HG03558 (cell line): Measurements from ENCODE around the gene MAP3K7.

Experiments
- ATAC-seq: cut with Tn5 transposase; IDR thresholded peaks from one replicate; pipeline ENCODE4 v1.9.1; 2021; ENCODE audit warnings: moderate number of reproducible peaks; ENCODE audit not compliant: unreplicated experiment; ENCODE audit errors: extremely low read depth

MAP3K7 gene

DNA sequence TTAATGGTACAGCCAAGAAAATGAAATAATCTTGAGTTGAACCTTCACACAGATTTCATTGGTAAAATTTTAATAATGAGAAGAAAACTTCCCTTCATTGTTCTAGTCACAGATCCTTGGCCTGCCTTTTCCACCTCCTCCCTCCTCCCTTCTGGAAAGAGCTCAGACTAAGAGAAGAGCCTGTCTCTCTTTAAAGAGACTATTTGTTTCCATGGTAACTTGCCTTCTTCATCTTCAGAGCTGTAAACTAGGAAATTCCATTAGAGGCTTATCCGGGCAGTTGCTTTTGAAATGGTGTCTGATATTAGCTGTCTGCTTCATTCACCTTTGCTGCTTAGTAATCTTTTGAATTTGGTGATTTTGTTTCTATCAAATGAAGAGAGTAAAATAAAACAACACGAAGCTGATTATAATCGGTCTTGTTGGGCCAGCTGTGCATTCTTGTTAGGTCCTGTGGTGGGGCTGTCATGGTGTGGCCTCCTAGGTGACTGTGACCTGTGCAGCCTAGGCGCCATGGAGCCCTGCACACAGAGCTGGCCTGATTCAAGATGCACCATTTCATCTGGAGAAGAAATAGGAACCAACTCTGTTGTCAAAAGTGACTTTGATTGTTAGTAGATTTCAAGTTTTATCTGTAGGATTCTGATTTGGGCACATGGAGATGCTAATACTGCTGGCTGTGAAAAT is 96.7 kb downstream of the MAP3K7 start:
- no peak for ATAC-seq

DNA sequence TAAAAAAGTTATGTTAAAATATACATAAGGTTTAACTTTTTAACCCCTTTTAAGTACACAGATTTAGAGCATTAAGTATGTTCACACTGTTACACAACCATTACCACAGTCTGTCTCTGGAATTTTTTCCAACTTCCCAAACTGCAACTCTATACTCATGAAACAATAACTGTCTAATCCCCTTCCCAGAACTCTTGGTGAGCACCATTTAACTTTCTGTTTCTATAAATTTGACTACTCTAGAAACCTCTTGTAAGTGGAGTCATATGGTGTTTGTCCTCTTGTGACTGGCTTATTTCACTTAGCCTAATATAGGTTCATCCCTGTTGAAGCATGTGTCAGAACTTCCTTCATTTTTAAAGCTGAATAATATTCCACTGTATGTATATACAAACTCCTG is 98.1 kb downstream of the MAP3K7 start:
- no peak for ATAC-seq

DNA sequence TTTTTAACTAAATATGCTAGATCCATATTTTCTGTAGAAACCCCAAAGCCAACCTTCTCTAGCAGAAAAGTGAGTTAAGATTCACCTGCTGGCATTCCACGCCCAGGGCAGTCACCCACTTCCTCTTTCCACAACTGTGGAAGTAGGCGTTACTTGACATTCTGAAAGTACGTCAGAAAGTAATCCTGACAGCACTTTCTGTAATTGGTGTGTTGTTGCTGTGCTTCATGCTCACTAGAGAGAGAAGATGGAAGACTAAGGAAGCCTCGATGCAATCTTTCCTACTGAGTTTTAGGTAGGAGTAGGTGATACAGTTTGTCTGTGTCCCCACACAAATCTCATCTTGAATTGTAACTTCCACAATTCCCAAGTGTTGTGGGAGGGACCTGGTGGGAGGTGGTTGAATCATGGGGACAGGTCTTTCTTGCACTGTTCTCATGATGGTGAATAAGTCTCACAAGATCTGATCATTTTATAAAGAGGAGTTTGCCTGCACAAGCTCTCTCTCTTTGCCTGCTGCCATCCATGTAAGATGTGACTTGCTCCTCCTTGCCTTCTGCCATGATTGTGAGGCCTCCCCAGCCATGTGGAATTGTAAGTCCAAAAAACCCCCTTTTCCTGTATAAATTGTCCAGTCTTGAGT is 101.1 kb downstream of the MAP3K7 start:
- no peak for ATAC-seq

DNA sequence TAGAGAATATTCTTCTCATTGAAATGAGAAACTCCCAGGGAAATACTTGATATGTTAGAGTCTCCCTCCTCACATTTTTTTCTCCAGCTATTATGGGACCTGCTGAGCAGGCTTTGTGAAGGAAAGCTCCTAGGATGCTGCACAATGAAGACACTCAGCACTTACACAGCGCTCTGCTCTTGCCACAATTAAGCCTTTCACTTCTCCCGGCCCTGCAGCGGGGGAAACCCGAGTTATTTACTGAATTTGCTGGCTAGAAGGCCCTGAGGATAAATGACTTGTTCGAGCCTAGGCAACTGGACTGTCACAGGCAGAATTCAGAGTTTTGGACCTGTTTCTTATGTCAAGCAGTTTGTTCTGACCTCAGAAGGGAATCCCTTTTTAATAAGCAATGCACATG is 102.0 kb downstream of the MAP3K7 start:
- ATAC-seq = no peak

DNA sequence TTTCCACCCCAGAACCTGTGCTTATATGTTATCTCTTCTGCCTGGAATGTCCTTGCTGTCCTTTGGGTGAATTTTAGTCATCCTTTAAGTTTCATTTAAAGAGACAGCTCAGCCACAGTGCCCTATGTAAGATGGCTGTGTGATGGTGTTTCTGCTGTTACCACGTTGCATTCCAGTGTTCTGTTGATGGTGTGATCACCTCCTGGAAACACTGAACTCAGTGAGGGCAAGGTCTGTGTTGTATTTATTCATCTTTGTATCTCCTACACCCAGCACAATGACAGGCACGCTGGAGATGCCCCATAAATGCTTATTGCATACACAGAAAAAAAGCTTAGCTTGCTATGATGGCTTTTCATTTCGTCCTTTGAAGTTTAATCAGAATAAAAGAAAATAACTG is 102.5 kb downstream of the MAP3K7 start:
- no peak for ATAC-seq

DNA sequence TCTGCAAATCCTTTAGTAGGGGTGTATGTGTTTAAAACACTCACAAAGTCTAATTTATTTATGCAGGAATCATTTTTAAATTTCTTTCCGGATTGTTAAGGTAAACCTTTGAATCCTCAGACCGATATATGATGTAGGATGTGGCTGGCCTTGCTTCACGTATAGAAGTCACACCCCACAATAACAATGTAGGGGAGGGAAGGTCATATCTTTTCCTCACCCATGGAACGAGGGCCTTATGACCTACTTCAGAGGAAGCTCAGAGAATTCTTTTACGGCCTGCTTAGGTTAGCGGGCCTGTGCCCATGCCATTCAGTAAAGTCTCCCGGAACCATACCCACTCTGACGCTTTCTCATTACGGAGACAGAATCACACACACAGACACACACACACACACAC is 102.9 kb downstream of the MAP3K7 start:
- ATAC-seq = no peak

DNA sequence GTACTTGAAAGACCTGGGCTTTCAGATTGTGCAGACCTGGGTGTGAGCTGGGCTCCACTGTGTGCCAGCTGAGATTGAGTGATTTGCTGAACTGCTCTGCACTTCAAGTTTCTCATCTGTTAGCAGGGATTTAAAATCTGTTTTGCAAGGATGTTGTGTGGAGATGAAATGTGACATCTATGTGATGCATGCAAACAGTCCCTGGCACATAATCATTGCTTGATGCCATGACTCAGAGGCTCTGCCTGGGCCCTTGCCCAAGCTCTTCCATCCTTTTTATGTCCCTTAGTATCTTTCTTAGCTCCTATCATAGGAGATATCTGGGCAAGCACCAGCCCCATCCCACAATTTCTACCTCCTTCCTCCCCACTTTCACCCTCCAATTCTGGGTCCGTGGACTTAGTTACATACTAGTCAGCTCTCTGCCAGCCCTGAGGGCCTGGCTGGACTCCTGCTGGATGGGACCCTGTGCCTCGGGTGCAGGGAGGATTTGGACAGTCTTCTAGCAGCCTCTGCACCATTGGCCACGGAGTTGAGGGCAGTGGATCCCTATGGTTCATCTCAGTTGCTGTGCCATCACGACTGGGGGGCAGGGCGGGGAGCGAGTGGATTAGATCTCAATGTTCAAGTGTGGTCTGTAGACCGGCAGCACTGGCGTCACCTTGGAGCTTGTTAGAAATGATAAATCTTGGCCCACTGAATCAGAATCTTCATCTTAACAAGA is 103.6 kb downstream of the MAP3K7 start:
- ATAC-seq = no peak

DNA sequence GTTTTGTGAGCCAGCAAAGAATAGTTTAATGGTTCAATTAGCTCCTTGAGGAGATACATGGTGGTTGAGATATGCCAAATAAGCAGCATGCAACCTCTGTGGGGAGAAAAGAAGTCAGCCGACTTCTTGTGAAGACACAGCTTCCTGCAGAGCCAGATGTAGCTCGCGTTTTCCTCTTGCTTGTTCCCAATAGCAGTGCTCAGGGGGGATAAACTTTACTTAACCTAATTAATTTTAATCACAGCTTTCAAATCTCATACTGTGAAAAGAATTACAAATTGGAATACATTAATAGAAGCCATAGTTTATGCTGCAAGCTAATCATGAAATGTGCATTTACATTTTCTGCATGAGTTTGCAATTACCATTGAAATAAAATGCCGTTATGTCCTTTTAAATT is 106.2 kb downstream of the MAP3K7 start:
- no peak for ATAC-seq

DNA sequence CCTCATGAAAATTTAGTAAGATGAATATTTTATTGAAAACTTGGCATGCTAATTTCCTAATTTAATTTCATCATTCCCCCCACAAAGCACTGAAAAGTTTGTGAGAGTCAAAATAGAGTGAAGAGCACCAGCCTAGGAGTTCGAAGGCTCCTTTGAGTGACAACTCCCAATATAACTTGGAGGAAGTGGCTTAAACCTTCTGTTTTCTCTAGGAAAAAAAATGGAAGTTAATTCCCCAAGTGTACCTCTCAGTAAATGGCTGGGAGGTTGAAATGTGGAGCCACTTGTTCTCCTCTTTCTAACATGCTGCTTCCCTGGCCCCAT is 107.3 kb downstream of the MAP3K7 start:
- no peak for ATAC-seq

DNA sequence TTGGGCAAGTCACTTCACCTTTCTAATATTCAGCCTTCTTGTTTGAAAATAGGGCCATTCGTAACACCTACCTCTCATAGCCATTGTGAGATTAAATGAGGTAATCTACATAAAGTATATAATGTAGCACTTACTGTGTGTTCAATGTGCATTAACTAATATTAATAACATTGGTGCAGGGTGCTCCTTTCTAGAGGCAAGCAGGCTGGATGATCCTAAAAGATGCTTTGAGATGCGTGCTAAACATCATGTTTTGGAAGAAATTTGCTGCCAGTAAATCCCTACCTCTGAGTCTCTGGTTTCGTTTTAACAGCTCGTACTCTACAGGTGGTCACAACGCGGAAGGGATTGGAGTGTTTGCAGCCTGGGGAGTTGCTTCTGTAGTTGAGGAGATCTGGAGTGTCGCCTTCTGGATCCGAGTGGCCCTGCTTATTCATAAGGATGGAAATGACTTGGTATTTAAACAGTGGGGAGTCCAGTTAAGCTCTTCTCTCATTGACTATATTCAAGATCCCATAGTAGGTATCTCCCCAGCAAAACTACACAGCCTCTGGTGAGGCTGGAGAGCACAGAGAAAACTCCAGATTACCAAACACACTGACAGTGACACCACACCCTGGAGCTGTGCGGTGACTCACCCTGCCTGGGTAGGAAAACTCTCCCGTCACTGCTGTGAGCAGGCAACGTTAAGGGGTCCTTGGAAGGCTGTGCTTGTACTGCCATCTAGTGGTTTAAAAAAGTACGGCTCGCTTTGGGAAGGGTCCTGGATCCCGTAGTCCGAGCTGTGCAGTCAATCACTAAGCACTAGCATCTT is 107.9 kb downstream of the MAP3K7 start:
- ATAC-seq = peak; percentile 79

DNA sequence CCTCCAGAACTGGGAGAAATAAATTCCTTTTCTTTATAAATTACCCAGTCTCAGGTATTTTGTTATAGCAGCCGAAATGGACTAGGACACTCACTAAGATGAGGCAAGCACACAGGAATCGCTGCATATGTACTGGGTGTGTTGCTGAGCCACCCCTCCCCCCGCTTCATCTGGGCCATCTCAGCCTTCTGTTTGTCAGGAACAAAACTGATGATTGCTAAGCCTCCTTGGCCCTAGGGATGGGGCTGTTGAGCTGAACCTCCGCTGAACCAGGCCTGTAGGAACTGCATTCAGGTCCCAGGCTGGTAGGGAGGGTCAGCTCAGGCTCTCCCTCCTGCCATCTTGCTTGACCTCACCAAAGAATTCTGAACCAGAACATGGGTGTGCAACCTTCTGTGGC is 108.6 kb downstream of the MAP3K7 start:
- no peak for ATAC-seq

DNA sequence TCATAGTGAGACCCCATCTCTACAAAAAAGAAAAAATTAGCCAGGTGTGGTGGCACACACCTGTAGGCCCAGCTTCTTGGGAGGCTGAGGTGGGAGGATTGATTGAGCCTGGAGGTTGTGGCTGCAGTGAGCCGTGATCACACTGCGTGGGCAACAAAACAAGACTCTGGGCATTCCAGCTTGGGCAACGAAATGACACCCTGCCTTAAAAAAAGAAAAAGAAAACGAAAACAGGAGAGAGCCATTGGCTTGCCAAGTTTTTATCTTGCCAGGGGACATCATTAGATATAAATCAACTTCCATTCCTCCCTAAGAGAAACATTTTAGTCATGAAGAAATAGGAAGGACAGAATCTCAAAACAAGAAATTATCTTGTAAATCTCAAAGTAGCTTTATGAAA is 109.5 kb downstream of the MAP3K7 start:
- no peak for ATAC-seq

DNA sequence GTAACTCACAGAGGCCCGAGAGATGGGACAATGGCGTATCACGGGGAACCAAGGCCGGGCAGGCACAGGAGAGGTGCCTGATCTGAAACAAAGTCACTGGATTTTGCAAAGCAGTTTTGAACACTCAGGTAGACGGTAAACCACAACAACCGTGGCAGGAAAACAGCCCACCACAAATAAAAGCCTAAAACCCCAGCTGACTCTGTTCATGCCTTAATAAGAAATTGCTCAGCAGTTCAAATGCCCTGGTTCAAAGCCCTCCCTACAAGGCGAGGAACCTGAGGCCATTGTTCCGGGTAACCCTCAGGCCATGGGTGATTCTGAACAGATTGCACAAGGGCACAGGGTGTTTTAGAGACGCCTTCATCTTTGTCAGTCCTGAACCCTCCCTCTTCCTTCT is 114.2 kb downstream of the MAP3K7 start:
- no peak for ATAC-seq

DNA sequence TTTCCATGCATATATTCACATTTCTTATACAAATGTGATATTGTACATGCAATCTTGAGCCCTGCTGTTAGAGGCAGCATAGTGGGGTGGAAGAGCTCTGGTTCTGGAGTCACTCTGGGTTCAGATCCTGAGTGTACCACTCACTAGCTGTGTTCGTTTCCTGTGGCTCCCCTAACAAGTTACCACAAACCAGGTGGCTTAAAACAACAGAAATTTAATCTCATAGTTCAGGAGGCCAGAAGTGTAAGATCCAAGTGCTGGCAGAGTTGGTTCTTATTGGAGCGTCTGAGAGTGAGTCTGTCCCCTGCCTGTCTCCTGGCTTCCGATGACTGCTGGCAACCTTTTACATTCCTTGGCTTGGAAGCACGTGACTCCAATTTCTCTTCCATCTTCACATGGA is 115.6 kb downstream of the MAP3K7 start:
- no peak for ATAC-seq

DNA sequence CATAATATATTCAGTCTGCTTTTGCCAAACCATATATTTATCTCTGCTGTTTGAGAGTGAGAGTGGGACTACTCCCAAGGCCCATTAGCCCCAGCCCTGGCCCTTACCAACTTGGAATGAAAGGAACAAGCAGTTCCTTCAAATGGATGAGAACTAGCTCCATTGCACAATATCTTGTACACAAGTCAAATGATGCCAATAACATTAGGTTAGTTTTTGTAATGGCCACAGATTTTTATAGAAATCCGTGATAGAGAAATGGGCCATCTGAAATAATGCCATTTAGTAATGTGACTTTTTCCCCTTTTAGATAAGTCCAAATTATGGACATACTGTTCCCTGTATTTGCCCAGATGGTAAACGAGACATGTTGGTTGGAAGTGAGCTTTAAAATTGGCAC is 117.0 kb downstream of the MAP3K7 start:
- no peak for ATAC-seq

DNA sequence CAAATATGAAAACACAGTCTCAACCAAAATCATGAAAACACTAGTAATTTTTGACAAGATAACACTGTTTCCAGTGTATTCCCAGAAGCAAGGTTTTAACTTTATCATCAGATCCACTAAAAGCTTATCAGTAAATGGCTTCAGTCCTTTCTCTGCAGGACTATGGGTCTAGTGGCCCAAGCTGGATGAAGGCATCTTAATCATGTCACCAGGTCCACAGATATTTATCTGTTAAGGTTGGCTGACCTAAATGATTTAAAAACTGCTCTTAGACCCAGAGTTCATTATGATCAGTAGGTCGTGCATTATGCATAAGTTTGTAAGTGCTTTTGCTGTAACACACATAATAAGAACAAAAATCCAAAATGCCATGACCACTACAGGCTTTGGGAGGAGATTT is 118.0 kb downstream of the MAP3K7 start:
- ATAC-seq = no peak

DNA sequence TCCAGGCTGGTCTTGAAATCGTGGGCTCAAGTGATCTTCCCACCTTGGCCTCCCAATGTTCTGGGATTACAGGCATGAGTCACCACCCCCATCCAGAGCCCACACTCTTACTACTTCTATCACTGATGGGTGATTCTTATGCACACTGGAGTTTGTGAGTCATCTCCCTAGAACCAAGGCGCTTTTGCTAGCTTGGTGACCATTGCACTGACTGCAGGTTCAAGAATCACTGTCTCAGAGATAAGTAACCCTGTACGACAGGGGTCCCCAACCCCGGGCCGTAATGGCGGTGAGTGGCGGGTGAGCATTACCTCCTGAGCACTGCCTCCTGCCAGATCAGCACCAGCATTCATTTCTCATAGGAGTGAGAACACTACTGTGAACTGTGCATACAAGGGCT is 118.8 kb downstream of the MAP3K7 start:
- ATAC-seq = no peak

DNA sequence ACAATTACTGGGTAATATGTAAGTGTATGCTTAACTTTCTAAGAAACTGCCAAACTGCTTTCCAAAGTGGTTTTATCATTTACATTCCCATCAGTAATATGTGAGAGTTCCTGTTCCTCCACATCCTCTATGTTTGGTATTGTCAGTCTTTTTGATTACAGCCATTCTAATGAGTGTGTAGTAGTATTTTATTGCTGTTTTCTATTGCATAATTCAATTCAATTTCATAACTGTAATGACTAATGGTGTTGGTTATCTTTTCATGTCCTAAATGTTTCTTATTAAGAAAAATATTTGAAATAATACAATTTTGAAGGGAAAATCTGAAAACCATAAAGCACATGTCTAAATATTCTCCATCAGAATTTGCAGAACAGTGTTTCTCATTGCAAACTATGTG is 119.3 kb downstream of the MAP3K7 start:
- ATAC-seq = no peak

DNA sequence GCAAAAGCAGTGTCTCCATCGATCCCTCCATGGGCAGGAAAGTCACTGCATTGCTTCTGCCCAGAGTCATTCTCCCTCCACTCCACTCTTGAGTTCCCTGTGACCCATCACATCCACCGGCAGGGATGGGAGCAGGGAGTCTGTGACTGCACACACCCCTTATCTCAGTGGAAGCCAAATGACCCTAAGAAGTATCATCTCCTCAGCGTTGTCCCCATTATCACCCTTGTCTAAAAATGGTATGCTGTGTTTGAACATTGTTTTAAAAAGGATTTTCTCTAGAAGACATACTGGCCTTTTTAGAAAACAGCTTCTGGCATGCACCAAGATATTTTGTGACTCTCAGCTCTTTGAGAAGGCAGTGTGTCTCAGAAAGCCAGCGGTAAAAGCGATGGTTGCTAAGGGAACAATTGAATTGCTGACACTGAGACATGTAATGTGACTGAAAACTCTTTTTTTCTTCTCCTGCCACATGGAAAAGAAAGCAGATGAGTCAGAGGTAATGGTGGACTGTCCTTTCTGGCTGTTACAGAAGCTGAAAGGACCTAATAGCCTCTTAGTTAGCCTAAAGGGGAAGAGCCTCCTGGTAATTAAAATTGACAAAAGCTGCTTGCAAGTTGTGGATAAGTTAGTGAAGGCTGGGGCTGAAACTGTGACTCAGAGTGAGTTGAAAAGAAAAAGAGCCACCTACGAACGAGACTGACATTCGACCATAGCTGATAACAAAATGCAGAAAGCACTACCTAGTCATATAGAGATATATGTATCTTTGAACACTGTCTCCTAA is 120.5 kb downstream of the MAP3K7 start:
- no peak for ATAC-seq

DNA sequence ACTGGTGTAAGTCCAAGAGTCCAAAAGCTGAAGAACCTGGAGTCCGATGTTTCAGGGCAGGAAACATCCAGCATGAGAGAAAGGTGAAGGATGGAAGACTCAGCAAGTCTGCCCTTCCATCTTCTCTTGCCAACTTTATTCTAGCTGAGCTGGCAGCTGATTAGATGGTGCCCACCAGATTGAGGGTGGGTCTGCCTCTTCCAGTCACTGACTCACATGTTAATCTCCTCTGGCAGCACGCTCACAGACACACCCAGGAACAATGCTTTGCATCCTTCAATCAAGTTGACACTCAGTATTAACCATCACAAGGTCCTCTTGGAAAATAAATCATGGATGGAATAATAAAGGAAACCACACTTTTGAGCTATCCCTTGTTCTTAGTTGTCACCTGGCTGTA is 121.2 kb downstream of the MAP3K7 start:
- ATAC-seq = no peak
